ENCODE measurements around the gene RPS27. TPM values are rescaled to one million over a fixed set of nuclear protein-coding genes. Genes with fewer than 3 reads are reported as not detected.

RPS27 gene
- total and polyA plus RNA-seq, 4 donors, result 452 to 3,145 (median 1,349) TPM

- TF ChIP-seq EGR1 (IDR thresholded peaks at IDR 0.05; ENCODE audit: low read depth in 2 of 2) (peak in 1 of 2 donors; percentile 42), REST (IDR thresholded peaks at IDR 0.05) (peak; percentile 92), GABPA (IDR thresholded peaks at IDR 0.05 in 1 of 2, conservative IDR thresholded peaks at IDR 0.05 in 1 of 2) (peak in 1 of 2 donors; percentile 80), FOXA1 (IDR thresholded peaks at IDR 0.05) (no peak), HNF4G (IDR thresholded peaks at IDR 0.05) (no peak), JUND (IDR thresholded peaks at IDR 0.05) (peak; percentile 12 to 27), HNF4A (conservative IDR thresholded peaks at IDR 0.05) (peak in 1 of 2 donors; percentile 30)
Measured at GRCh38 chr1:153967107-153967999, 23.2 kb upstream of the RPS27 start, which contains the start of gene CREB3L4 (continued).

GRCh38 chr1:153968000-153968363 lies 22.6 kb upstream of the RPS27 start:
- peak overlapping the region; percentile 61 to 98 (median 83) for H3K4me3 ChIP-seq (ENCODE audit: low read depth in 1 of 3, low read length in 3 of 3)
- no peak for TF ChIP-seq HNF4A (conservative IDR thresholded peaks at IDR 0.05)
- TF ChIP-seq GABPA (IDR thresholded peaks at IDR 0.05 in 1 of 2, conservative IDR thresholded peaks at IDR 0.05 in 1 of 2), result no peak
- no peak for TF ChIP-seq ATF3 (IDR thresholded peaks at IDR 0.05)
- TF ChIP-seq NR2F2 (IDR thresholded peaks at IDR 0.05), result no peak
- TF ChIP-seq FOXA1 (IDR thresholded peaks at IDR 0.05), result no peak
- no peak for TF ChIP-seq YY1 (IDR thresholded peaks at IDR 0.05)
- TF ChIP-seq HNF4G (IDR thresholded peaks at IDR 0.05), result no peak
- no peak for TF ChIP-seq FOXA2 (IDR thresholded peaks at IDR 0.05)
- TF ChIP-seq REST (IDR thresholded peaks at IDR 0.05), result no peak
- no peak for TF ChIP-seq RAD21 (IDR thresholded peaks at IDR 0.05)
- no peak for TF ChIP-seq RXRA (IDR thresholded peaks at IDR 0.05)
- WGBS, result 1% methylated on average over 8 of the region's 8 CpGs
- H3K9ac ChIP-seq (ENCODE audit: low read depth in 1 of 2, low read length in 2 of 2), result peak overlapping the region; percentile 88 to 94
- DNase-seq (ENCODE audit: low spot score), result no peak
- no peaks in the 10 kb centered on the region for H3K27me3 ChIP-seq (ENCODE audit: control insufficient read depth in 4 of 4, insufficient read depth in 4 of 4, low read length in 3 of 4)
- no peaks in the 10 kb centered on the region for H3K9me3 ChIP-seq (ENCODE audit: control insufficient read depth in 4 of 4, low read length in 3 of 4)
- peaks cover 5 to 36% (median 21%) of the 10 kb centered on the region in 4 donors for H3K4me1 ChIP-seq (ENCODE audit: control insufficient read depth in 4 of 4, insufficient read depth in 4 of 4, low read length in 3 of 4)
- H3K27ac ChIP-seq (ENCODE audit: low read depth in 1 of 2, low read length in 2 of 2), result peak overlapping the region; percentile 96
- H3K36me3 ChIP-seq (ENCODE audit: control insufficient read depth in 4 of 4, insufficient read depth in 3 of 4, low read depth in 1 of 4, low read length in 3 of 4), result no peaks in the 10 kb centered on the region

Measured in liver (tissue), 9 donors.